A673 (cell line): Measurements from ENCODE around the gene ROGDI. TPM values are rescaled to one million over a fixed set of nuclear protein-coding genes. Genes with fewer than 3 reads are reported as not detected.

Source experiments
- BruUV-seq: library from RNA; stranded (reverse); fragments of 400-500 nt; replicated peaks from 2 replicates; lab custom pipeline; 2021; lab: Mats Ljungman, UMichigan
- CTCF ChIA-PET: fragments of 300-600 bp; sonication (Branson Sonifier 250); formaldehyde crosslinking; loops from one replicate; lab custom pipeline; 2022; ENCODE audit warnings: antibody characterized with exemption; lab: Charles Lee
- POLR2A ChIA-PET: fragments of 300-600 bp; sonication (Branson Sonifier 250); formaldehyde crosslinking; loops from one replicate; lab custom pipeline; 2022; ENCODE audit warnings: antibody characterized with exemption; ENCODE audit not compliant: low non-redundant PET; lab: Charles Lee
- DNase-seq: peaks from one replicate; pipeline ENCODE4 v3.0.0-alpha.2; 2015; ENCODE audit warnings: low spot score
- H3K27ac ChIP-seq: fragments of 200-600 bp; sonication (generic); 2 replicates; pipeline ENCODE4 v1.5.1; 2016; ENCODE audit warnings: mixed run types, low read depth, mild to moderate bottlenecking, mixed read lengths, antibody characterized with exemption, low read length; ENCODE audit not compliant: poor library complexity, severe bottlenecking
- H3K27me3 ChIP-seq: fragments of 200-600 bp; sonication (generic); replicated peaks from 2 replicates; pipeline ENCODE4 v1.6.1; 2017; ENCODE audit warnings: mixed run types, low read depth, mild to moderate bottlenecking, mixed read lengths, antibody characterized with exemption, low read length; ENCODE audit not compliant: insufficient read depth, poor library complexity
- H3K36me3 ChIP-seq: fragments of 200-600 bp; sonication (generic); 2 replicates; pipeline ENCODE4 v1.6.1; 2016; ENCODE audit warnings: mixed run types, mild to moderate bottlenecking, mixed read lengths, antibody characterized with exemption, low read length; ENCODE audit not compliant: insufficient read depth, poor library complexity, severe bottlenecking
- H3K4me1 ChIP-seq: fragments of 200-600 bp; sonication (generic); 2 replicates; pipeline ENCODE4 v1.6.1; 2017; ENCODE audit warnings: mixed run types, mild to moderate bottlenecking, mixed read lengths, antibody characterized with exemption, low read length; ENCODE audit not compliant: insufficient read depth, poor library complexity, severe bottlenecking
- H3K4me3 ChIP-seq: fragments of 200-600 bp; sonication (generic); 2 replicates; pipeline ENCODE4 v1.5.1; 2016; ENCODE audit warnings: low read depth, mixed run types, mild to moderate bottlenecking, mixed read lengths, low read length; ENCODE audit not compliant: poor library complexity, severe bottlenecking
- H3K9me3 ChIP-seq: fragments of 200-600 bp; sonication (generic); 2 replicates; pipeline ENCODE4 v1.6.1; 2016; ENCODE audit warnings: mixed run types, low read depth, mild to moderate bottlenecking, mixed read lengths, antibody characterized with exemption, low read length; ENCODE audit not compliant: poor library complexity, severe bottlenecking
- EZH2 ChIP-seq: fragments of 200-600 bp; sonication (generic); IDR thresholded peaks from 2 replicates; pipeline ENCODE4 v1.6.1; 2017; ENCODE audit warnings: borderline replicate concordance, low read depth, mild to moderate bottlenecking, mixed read lengths, antibody characterized with exemption, low read length; ENCODE audit not compliant: poor library complexity, severe bottlenecking
- intact Hi-C: fragments of 100-400 bp; cut with micrococcal nuclease; formaldehyde crosslinking; loops from one replicate; pipeline ENCODE4 v1.10.0; 2022; ENCODE audit not compliant: unreplicated experiment
- total RNA-seq: library from RNA; stranded (reverse); gene quantifications from 2 replicates; pipeline ENCODE4 v1.2.3, GENCODE V29; 2021
- TF ChIP-seq, protein P1 (sequence below): fragments of 300-800, 200-600 bp; sonication (generic); conservative IDR thresholded peaks from 2 replicates; pipeline ENCODE4 v1.5.1; 2017; ENCODE audit warnings: low read depth, mild to moderate bottlenecking, antibody characterized with exemption, low read length, moderate library complexity, mixed read lengths

ROGDI gene
- total RNA-seq, 1 experiment from 2014 or later, result 2.9 TPM

DNA sequence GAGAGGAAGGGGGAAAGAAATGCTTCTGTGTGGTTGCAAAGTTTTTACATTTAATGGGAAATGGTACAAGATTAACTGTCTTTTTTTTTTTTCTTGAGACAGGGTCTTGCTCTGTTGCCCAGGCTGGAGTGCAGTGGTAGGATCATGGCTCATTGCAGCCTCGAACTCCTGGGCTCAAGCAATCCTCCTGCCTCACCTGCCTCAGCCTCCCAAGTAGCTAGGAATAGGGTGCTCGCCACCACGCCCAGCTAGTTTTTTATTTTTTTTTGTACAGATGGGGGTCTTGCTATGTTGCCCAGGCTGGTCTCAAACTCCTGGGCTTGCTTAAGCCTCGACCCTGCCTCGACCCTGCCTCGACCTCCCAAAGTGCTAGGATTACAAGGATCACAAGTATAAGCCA is 3.8 kb upstream of the ROGDI start:
- no TSS peak for BruUV-seq
- H3K27me3 ChIP-seq, result no peaks in the 10 kb centered on the region
- H3K9me3 ChIP-seq, result no peaks in the 10 kb centered on the region
- peaks cover 3% of the 10 kb centered on the region for H3K4me1 ChIP-seq
- DNase-seq, result no peak
- CTCF ChIA-PET, result interaction anchor here (0.7 kb wide), 1 partner anchor 299 kb away, joined by 3 read pairs; no protein-coding TSS in a partner anchor
- TF ChIP-seq EZH2, result no peak
- TF ChIP-seq, protein P1, sequence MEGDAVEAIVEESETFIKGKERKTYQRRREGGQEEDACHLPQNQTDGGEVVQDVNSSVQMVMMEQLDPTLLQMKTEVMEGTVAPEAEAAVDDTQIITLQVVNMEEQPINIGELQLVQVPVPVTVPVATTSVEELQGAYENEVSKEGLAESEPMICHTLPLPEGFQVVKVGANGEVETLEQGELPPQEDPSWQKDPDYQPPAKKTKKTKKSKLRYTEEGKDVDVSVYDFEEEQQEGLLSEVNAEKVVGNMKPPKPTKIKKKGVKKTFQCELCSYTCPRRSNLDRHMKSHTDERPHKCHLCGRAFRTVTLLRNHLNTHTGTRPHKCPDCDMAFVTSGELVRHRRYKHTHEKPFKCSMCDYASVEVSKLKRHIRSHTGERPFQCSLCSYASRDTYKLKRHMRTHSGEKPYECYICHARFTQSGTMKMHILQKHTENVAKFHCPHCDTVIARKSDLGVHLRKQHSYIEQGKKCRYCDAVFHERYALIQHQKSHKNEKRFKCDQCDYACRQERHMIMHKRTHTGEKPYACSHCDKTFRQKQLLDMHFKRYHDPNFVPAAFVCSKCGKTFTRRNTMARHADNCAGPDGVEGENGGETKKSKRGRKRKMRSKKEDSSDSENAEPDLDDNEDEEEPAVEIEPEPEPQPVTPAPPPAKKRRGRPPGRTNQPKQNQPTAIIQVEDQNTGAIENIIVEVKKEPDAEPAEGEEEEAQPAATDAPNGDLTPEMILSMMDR, result no peak
- POLR2A ChIA-PET, result no interaction called here
- H3K27ac ChIP-seq, result no peak overlapping the region
- peaks cover 43% of the 10 kb centered on the region for H3K36me3 ChIP-seq
- H3K4me3 ChIP-seq, result no peak overlapping the region
- intact Hi-C loops, result no loop called here

DNA sequence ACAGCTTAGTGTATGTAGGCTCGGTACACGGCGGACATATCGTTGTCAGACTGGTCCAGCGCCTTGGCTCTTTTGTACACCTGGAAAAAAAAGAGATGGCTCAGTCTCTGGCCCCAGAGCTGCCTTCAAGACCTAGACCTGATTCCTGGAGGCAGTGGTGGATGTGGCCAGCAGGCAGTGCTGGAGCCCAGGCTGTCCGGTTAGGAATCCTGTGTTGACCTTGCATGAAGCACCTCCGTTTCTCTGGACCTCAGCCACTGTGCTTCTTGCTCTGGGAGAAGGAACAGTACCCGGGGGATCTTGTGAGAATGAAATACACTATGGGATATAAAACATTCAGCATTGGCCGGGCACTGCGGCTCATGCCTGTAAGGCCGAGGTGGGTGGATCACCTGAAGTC is 2.8 kb upstream of the ROGDI start:
- no TSS peak for BruUV-seq
- DNase-seq, result no peak
- CTCF ChIA-PET, result no interaction called here
- POLR2A ChIA-PET, result no interaction called here
- TF ChIP-seq EZH2, result no peak
- TF ChIP-seq, protein P1, result no peak
- H3K36me3 ChIP-seq, result peaks cover 37% of the 10 kb centered on the region
- no peak overlapping the region for H3K27ac ChIP-seq
- no peak overlapping the region for H3K4me3 ChIP-seq
- H3K9me3 ChIP-seq, result no peaks in the 10 kb centered on the region
- peaks cover 3% of the 10 kb centered on the region for H3K4me1 ChIP-seq
- intact Hi-C loops, result no loop called here
- no peaks in the 10 kb centered on the region for H3K27me3 ChIP-seq

DNA sequence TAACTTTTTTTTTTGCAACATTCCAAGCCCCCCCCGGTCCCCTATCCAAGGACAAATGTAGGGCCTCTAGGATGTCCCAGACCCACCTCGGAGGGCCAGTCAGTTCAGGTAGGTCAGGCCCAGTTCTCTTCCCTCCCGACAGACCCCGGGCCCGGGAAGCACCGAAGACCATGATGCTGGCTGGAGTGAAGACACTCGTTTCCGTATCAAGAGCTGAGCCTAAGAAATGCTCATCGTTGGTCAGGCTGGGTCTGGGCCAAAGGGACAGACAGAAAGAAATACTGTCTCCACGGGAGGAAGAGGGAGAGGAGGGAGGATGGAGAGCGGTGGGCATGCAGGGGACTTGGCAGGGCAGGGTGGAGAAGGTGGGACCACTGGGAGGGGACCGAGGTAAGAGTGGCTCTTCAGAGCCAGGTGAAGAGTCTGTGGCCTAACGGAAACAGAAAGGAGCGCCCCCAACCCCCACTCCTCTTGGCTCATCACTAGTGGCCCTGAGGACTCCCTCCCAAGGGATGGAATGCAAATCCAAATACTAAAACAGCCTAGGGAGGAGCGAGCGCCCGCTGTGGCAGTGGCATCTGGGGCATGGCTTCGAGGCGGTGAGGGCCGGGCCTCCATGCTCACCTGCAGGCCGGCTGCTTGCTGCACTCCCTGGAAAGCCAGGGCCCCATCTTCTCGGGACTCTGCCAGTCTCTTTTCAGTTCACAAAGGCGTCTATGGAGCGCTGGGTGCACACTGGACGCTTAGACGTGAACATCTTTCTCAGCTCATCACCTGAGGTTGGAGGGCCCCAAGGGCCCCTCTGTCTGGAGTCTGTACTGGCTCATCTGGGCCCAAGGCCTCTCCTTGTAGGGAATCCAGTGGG is 1.7 kb upstream of the ROGDI start:
- H3K27me3 ChIP-seq, result no peaks in the 10 kb centered on the region
- BruUV-seq, result no TSS peak
- ChIA-PET CTCF (no interaction called here), POLR2A (no interaction called here)
- H3K9me3 ChIP-seq, result no peaks in the 10 kb centered on the region
- no peak for TF ChIP-seq EZH2
- TF ChIP-seq, protein P1, result no peak
- H3K36me3 ChIP-seq, result peaks cover 29% of the 10 kb centered on the region
- DNase-seq, result no peak
- no peak overlapping the region for H3K27ac ChIP-seq
- intact Hi-C loops, result no loop called here
- no peak overlapping the region for H3K4me3 ChIP-seq
- H3K4me1 ChIP-seq, result peaks cover 3% of the 10 kb centered on the region
